GM10266 (cell line): ENCODE data around the gene BRD1.
"Not testable (repeated sequence)": the region's sequence is repeated elsewhere in the genome, so short reads cannot be mapped to it uniquely, and the experiment has no call there.

Source experiments
- DNase-seq: peaks from one replicate; pipeline ENCODE4 v3.0.0; 2012; ENCODE audit errors: extremely low spot score
- CTCF ChIP-seq: IDR thresholded peaks from 2 replicates; pipeline ENCODE4 v1.5.1; 2012; ENCODE audit warnings: mild to moderate bottlenecking, low read depth; ENCODE audit not compliant: control insufficient read depth, insufficient read depth; ENCODE audit errors: missing control alignments

The BRD1 gene

GRCh38 chr22:49785046-49785521 lies 42.6 kb downstream of the BRD1 start:
- DNase-seq, result no peak
- TF ChIP-seq CTCF, result no peak

GRCh38 chr22:49784630-49784971 lies 43.1 kb downstream of the BRD1 start:
- no peak for TF ChIP-seq CTCF
- no peak for DNase-seq

- no peak for DNase-seq
- no peak for TF ChIP-seq CTCF
Measured at GRCh38 chr22:49783926-49784629, 43.6 kb downstream of the BRD1 start.

- no peak for DNase-seq
- no peak for TF ChIP-seq CTCF
Measured at GRCh38 chr22:49783036-49783746, 44.5 kb downstream of the BRD1 start.

GRCh38 chr22:49781886-49782285 lies 45.8 kb downstream of the BRD1 start:
- DNase-seq, result not testable (repeated sequence)

GRCh38 chr22:49781289-49781782 lies 46.3 kb downstream of the BRD1 start:
- DNase-seq, result no peak
- TF ChIP-seq CTCF, result no peak

GRCh38 chr22:49780698-49781288 lies 46.9 kb downstream of the BRD1 start:
- no peak for DNase-seq
- TF ChIP-seq CTCF, result no peak
